Hematopoietic multipotent progenitor cell treated with erythropoietin and hydrocortisone succinate and interleukin-3 and kit ligand, for 17 days (in vitro differentiated cells): ENCODE measurements around the gene GUCA1C.
A peak's percentile ranks its signal among the peaks of the same experiment; 100 is the strongest.

Source experiments
- DNase-seq: peaks from one replicate; pipeline ENCODE4 v3.0.0-alpha.2; 2015; ENCODE audit warnings: low spot score

Gene GUCA1C

GRCh38 chr3:108953700-108954099, at the start of gene GUCA1C:
GUCA1C (minus strand) TSS chr3:108953879; CDS start chr3:108953762, 117 bp downstream.
- no peak for DNase-seq

DNA sequence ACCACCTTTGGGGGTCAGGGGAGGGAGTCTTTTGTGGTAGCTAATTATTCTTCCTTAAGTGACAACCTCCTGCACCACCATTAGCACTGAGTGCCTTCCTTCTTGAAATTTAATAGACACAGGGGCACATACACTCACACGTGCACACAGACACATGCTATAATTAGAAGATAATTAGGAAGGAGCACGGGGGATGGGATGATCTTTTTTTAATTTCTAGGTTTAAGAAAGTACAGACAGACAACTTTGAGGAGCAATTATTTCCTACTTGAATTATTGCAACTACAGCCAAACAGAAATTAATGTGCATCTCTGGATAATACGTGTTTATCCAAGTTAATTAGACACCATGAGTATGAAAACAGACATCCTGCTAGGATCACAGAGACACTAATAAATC, 44.8 kb upstream of the GUCA1C start:
- no peak for DNase-seq

GRCh38 chr3:108985844-108986243, 32.2 kb upstream of the GUCA1C start:
- no peak for DNase-seq

GRCh38 chr3:108983051-108983450, 29.4 kb upstream of the GUCA1C start:
- no peak for DNase-seq

DNA sequence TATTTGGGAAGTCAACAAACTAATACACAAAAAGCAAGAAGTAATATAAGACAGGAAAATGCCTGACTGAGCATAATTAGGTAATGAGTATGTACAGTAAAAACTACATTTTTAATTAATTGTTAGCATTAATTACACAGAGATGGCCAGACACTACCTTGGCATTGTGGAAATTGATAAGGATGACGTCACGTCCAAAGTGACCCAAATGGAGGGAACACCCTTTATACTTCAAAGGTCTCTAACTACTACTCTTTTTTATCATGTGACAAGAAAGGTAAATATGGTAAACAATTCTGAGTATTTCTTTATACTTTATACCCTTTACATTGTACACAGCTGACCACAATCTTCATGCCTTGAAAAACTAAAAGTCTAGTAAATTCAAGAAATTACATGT, 22.4 kb upstream of the GUCA1C start:
- no peak for DNase-seq

DNA sequence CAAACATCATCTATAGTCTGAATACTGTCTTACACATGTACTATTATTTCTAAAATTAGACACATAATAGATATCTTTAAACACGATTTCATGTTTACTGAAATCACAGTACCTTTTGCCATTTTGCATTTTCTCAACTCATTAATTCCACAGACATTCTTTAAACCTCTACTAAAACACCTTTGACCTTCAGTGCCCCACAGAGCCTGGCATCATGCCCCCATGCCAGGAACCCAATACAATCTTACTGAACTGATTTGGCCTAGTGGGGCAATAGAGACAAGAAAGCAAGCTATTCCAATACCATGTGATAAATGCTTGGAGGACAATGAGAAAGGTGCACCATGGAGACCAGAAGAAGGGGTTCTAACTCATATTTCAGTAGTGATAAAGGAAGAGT, 19.3 kb upstream of the GUCA1C start:
- DNase-seq: no peak

DNA sequence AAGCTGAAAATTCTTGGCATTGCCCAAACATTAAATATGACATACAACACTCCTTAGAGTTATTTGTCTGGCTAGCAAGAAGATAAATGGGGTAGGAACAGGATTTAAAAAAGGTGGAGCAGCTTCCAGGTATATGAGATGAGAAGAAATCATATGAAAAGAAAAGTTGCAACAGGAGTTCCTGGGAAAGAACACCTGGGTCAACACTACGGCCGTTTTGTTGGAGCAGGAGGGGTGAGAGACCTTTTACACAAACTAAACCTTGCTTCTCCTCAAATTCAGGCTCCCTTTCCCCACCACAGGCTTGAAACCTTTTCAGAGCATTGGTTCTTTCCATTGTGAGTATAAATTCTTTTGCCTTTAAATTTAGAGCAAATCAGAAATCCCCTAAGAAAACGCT, 18.8 kb upstream of the GUCA1C start:
- DNase-seq: no peak

DNA sequence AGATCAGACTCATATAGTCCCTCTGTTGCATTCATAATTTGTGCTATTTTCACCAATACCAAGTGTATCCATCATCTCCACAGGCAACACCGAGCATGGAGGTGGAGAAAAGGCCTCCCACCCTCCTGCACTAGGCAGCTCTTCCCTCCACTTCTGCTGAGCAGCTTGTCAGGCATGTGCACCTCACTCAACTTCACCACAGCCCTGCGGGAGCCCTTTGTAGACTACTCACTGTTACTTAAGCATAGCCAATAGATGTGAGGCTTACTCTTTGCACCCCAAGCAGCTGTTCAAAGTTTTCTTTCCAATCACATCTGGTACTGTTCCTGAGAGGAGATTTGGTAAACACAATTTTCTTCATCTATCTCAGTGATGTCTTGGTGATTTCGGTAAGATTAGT, 16.9 kb upstream of the GUCA1C start:
- no peak for DNase-seq

DNA sequence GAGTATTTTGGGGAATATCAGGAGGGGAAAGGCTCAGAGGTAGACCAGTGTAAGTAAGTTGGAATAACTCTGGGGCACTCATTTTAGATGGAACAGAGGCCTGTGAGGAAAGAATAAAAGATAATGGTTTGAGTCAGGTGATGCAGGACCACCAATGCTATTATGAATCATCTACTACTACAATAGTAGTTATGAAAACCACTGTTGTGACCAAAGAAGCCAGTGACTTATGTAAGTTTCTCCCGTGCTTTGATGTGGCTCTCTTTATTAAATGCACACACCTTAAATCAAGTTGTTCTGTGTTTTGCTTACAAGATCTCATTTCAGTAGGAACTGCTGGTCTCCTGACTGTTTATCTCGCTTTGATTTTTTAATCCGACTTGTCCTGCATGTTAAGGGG, 13.1 kb upstream of the GUCA1C start:
- DNase-seq: no peak

- DNase-seq: no peak
Observed at GRCh38 chr3:108959017-108959416, 5.3 kb upstream of the GUCA1C start.

DNA sequence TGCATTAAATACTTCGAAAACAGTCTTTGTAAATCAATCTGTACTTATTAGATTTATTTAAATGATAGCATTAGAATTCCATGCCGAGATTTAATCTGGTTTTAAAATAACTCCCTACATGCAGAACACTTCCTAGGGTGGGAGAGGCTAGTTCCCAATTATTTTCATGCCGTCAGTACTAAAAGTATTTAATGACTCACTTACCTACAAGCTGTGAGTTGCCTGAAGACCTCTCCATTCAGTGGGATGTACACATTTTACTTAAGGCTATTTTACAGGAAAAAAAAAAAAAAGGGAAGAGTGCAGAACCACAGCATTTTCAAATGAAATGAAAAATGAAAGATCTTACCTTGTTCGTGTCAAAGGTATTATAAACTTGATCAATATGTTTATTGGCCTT, 469 bp downstream of the GUCA1C start:
- no peak for DNase-seq

DNA sequence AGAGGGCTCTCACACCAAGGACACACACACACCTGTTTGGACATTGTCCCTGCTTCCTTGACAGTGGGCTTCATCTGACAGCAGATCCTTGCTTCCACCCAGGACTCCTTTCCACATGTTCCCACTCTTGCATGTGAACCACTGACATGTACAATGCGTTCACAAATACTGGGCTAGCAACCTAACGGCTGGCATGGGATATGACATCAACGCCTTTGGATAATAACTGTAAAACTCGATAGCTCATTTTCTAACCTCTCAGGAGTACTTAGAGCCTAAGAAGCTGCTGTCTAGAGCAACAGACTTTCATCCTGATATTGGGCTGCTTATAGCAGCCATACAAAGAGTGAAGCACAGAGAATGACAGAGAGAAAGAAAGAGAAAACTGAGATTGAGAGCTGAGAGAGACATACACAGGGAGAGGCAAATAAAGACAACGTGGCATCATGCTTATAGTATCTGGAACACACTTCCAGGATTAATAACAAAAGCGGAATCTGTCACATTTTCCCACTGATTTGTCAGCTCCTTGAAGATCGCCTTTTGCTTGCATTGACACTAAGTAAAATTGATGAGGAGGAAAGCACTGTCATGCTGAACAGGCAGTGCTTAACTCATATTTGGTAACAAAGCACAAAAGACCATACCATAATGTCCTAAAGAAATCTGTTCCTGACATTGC, 1.7 kb downstream of the GUCA1C start:
- DNase-seq: no peak

DNA sequence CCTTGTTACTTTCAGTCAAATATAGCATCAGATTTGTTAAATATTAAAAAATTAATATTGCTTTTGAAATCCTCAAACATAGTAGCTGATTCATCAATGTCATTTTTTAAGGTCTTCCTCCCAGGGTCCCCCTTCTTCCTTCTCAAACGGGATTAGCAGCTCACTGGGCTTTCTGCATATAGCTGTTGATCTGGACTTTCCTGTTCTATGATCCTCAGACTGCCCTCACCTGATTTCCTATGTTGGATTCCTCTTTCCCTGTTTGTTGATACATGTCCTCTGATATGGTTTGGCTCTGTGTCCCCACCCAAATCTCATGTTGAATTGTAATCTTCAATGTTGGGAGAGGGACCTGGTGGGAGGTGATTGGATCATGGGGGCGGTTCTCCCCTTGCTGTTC, 5.8 kb downstream of the GUCA1C start:
- no peak for DNase-seq

DNA sequence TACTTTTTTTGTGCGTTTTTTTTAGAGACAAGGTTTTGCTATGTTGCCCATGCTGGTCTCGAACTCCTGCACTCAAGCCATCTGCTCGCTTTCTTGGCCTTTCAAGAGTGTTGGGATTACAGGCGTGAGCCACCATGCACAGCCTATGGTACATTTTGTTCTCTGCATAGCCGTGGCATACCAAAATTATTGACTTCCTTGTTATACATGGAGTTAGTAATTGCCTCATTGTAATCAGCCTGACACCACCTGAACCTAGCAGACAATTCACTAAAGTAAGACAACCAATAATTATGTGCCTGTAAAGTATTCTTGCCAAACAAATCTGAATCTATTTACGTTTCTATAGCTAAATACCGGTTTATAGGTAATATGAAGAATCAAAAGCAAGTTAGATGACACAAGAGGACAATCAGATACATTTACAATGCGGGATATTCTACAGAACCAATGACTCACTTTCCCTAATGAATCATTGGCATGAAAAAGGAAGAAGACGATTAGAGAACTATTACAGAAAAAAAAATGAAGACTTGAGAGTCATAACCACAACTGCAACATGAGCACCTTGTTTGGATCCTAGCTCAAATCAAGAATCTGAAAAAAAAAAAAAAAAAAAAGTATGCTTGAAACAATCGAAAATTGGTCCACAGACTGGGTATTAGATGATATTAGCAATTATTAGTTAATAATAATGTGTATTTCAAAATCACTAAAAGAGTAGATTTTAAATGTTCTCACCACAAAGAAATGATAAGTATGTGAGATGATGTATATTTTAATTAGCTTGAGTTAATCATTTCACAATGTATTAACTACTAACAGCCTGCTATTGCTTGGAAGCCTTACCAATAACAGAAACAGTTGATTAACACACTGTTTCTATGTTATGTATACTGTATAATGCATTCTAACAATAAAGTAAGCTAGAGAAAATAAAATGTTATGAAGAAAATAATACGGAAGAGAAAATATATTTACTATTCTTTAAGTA, 7.1 kb downstream of the GUCA1C start:
- DNase-seq: no peak

GRCh38 chr3:108940568-108941263, 13.0 kb downstream of the GUCA1C start:
- DNase-seq: no peak

DNA sequence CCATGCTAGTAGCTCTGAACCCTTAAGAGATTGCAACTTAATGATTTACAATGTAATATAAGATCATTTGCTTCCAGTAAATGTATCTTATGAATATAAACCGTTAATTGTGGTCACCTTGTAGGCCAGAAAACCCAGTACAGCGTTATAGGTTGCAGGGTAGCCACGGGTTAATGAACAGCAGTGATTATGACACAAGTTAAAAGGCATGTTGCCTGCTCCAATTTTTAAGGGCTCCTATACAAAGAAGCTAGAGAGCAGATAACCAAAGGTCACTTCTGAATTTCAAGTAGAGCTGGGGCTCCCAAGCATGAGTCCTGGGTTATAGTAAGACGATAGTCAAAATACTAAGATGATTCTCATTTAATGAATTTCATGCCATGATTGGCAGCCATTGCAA, 13.5 kb downstream of the GUCA1C start:
- DNase-seq: no peak

GRCh38 chr3:108936924-108937689, 16.6 kb downstream of the GUCA1C start:
- DNase-seq: no peak

DNA sequence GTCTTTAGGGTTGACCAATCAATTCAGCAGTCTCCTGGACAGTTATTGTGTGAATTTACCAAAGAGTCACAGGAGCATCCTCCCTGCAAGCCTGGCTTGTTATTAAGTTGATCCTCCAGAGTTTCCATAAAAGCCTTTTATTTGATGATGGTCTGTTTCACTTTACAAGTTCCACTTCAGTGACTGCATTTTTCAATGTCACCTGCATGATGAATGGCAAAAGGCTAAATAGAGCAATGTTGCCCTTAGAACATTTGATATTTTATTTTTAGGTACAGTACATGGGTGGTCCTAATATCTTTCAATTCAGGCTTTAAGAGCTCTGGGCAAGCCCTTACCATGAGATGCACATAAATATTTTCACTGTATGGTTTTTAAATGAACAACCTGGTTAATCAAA, 22.6 kb downstream of the GUCA1C start:
- no peak for DNase-seq

DNA sequence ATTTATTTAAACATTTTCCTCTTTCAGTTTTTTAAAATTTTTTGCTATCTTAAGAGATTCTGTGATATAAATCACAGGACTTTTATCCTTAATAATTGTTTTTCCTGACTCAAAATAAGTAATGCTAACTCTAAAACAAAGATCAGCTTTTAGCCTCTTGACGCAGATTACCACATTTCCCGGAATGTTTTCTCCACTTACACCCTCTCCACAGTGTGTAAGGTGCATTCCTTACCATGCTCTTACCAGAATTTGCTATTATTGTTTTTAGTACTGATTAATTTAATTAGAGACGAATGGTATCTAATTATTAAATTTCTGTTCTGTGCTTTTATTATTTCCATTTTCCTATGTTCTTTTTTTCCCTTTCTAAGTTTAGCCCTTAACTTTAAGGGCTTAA, 34.8 kb downstream of the GUCA1C start:
- no peak for DNase-seq

GRCh38 chr3:108914774-108915641, 38.7 kb downstream of the GUCA1C start:
- DNase-seq: peak; percentile 45

DNA sequence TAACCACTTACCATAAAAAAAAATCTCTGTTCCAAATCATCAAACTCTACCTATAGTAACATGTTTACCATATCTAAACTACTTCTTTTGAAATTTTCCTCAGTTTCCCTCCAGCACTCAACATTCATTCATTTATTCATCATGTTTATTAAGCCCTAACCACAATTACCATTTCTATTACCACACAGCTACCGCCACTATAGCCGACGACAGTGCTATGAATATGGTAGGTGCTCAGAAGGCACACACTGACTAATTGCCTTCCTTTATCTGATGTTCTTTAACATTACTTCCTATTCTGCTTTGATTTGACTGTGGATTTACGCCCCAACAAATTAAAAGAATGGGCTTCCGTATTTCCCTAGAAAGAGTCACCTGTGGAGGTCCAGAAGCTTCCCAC, 43.9 kb downstream of the GUCA1C start:
- DNase-seq: no peak
